Endothelial cell of umbilical vein (primary cell): ENCODE data around the gene USP11. TPM values are rescaled to one million over a fixed set of nuclear protein-coding genes. Genes with fewer than 3 reads are reported as not detected.

Experiments
- BruUV-seq: library from RNA; stranded (reverse); fragments of 400-500 nt; replicated peaks from 2 replicates; lab custom pipeline; 2021; lab: Mats Ljungman, UMichigan
- CTCF ChIA-PET: fragments of 300-600, 350-600 bp; sonication (Branson Sonifier 250); formaldehyde crosslinking; loops from one replicate; lab custom pipeline; 2021; ENCODE audit warnings: antibody characterized with exemption, inconsistent platforms; lab: Charles Lee
- POLR2A ChIA-PET: fragments of 300-600, 350-600 bp; sonication (Branson Sonifier 250); formaldehyde crosslinking; loops from one replicate; lab custom pipeline; 2021; ENCODE audit warnings: antibody characterized with exemption, inconsistent platforms; lab: Charles Lee
- DNase-seq: peaks from one replicate; pipeline ENCODE4 v3.0.0-alpha.2; 2011; ENCODE audit warnings: low read depth, low spot score
- FAIRE-seq: peaks from 2 replicates; lab custom pipeline; 2011; peaks lifted over from hg19 to GRCh38; lab: Jason Lieb, UNC
- H2AFZ ChIP-seq: 2 replicates; pipeline ENCODE4 v1.6.0; 2012; ENCODE audit warnings: low read depth, low read length, control low read depth, inconsistent platforms
- H3K27ac ChIP-seq: 2 replicates; pipeline ENCODE4 v1.5.1; 2011; ENCODE audit warnings: low read depth, mild to moderate bottlenecking, control low read depth, low read length, moderate library complexity; ENCODE audit not compliant: insufficient read depth
- H3K27me3 ChIP-seq, 2 experiments: 2 replicates each; pipeline versions ENCODE4 v1.6.0 to v1.6.1; 2011; ENCODE audit warnings: low read length in 2 of 2, mixed read lengths in 1 of 2; ENCODE audit not compliant: control insufficient read depth in 2 of 2, insufficient read depth in 2 of 2
- H3K36me3 ChIP-seq, 2 experiments: 2 replicates in 1 of 2; 3 replicates in 1 of 2; pipeline ENCODE4 v1.5.1; 2011; ENCODE audit warnings: low read length in 2 of 2, mild to moderate bottlenecking in 1 of 2, moderate library complexity in 1 of 2; ENCODE audit not compliant: control insufficient read depth in 2 of 2, insufficient read depth in 2 of 2; ENCODE audit errors: extremely low read depth in 1 of 2
- H3K4me1 ChIP-seq: 3 replicates; pipeline ENCODE4 v1.5.1; 2011; ENCODE audit warnings: mild to moderate bottlenecking, low read length; ENCODE audit not compliant: control insufficient read depth, insufficient read depth; ENCODE audit errors: extremely low read depth
- H3K4me2 ChIP-seq: 2 replicates; pipeline ENCODE4 v1.6.1; 2011; ENCODE audit warnings: low read length, control low read depth, mixed read lengths; ENCODE audit not compliant: insufficient read depth
- H3K4me3 ChIP-seq, 3 experiments: fragments of 200-600 bp in 1 of 3; sonication (generic), shearing (Covaris generic) in 1 of 3; replicated peaks in 1 of 3; 2 replicates each; pipeline ENCODE4 v1.5.1; 2011 to 2016; ENCODE audit warnings: control low read depth in 3 of 3, low read length in 3 of 3, mild to moderate bottlenecking in 2 of 3, inconsistent platforms in 1 of 3, low read depth in 1 of 3, moderate library complexity in 1 of 3; ENCODE audit not compliant: insufficient read depth in 1 of 3
- H3K79me2 ChIP-seq: 2 replicates; pipeline ENCODE4 v1.6.0; 2012; ENCODE audit warnings: low read length, inconsistent platforms; ENCODE audit not compliant: control insufficient read depth, insufficient read depth
- H3K9ac ChIP-seq: replicated peaks from 2 replicates; pipeline ENCODE3; 2011; ENCODE audit warnings: low read length, control low read depth; ENCODE audit not compliant: insufficient read depth; ENCODE audit errors: extremely low read depth
- H3K9me1 ChIP-seq: replicated peaks from 3 replicates; pipeline ENCODE4 v1.6.0; 2011; ENCODE audit warnings: mild to moderate bottlenecking, low read length; ENCODE audit not compliant: control insufficient read depth, insufficient read depth; ENCODE audit errors: extremely low read depth
- H3K9me3 ChIP-seq: replicated peaks from 2 replicates; pipeline ENCODE4 v1.5.1; 2012; ENCODE audit warnings: low read length, inconsistent platforms; ENCODE audit not compliant: control insufficient read depth, insufficient read depth
- H4K20me1 ChIP-seq: replicated peaks from 2 replicates; pipeline ENCODE3; 2011; ENCODE audit warnings: mild to moderate bottlenecking, low read length; ENCODE audit not compliant: control insufficient read depth, insufficient read depth; ENCODE audit errors: extremely low read depth
- CTCF ChIP-seq, 2 donors: IDR thresholded peaks; 1 replicate in 1 of 2; 2 replicates in 1 of 2; pipeline ENCODE4 v1.5.1; 2011; ENCODE audit warnings: low read length in 2 of 2, mild to moderate bottlenecking in 2 of 2, moderate library complexity in 2 of 2, control low read depth in 1 of 2, inconsistent platforms in 1 of 2, low read depth in 1 of 2; ENCODE audit not compliant: insufficient read depth in 1 of 2; ENCODE audit errors: extremely low read depth in 1 of 2
- EZH2 ChIP-seq: IDR thresholded peaks from 2 replicates; pipeline ENCODE4 v1.6.1; 2012; ENCODE audit warnings: borderline replicate concordance, low read depth, mild to moderate bottlenecking, moderate library complexity, low read length, inconsistent platforms; ENCODE audit not compliant: severe bottlenecking
- FOS ChIP-seq: IDR thresholded peaks from 2 replicates; pipeline ENCODE4 v1.6.1; 2011; ENCODE audit warnings: mild to moderate bottlenecking, low read length, moderate library complexity, borderline replicate concordance; ENCODE audit not compliant: insufficient read depth
- GATA2 ChIP-seq: IDR thresholded peaks from 2 replicates; pipeline ENCODE4 v1.7.0; 2011; ENCODE audit warnings: low read depth, mild to moderate bottlenecking, moderate library complexity, mixed read lengths, low read length; ENCODE audit not compliant: insufficient read length, insufficient read depth
- JUN ChIP-seq: IDR thresholded peaks from 2 replicates; pipeline ENCODE4 v1.6.1; 2011; ENCODE audit warnings: borderline replicate concordance, low read depth; ENCODE audit not compliant: insufficient read length, insufficient read depth
- MAX ChIP-seq: IDR thresholded peaks from 2 replicates; pipeline ENCODE4 v1.6.1; 2011; ENCODE audit not compliant: insufficient read depth, insufficient read length
- MYC ChIP-seq: IDR thresholded peaks from one replicate; pipeline ENCODE4 v1.6.1; 2011; ENCODE audit warnings: mild to moderate bottlenecking, low read depth, low read length
- POLR2A ChIP-seq: IDR thresholded peaks from 2 replicates; pipeline ENCODE4 v1.6.1; 2012; ENCODE audit warnings: low read depth, mild to moderate bottlenecking, control low read depth, low read length
- POLR2AphosphoS5 ChIP-seq: IDR thresholded peaks from 2 replicates; pipeline ENCODE4 v1.6.1; 2012; ENCODE audit warnings: low read depth, mild to moderate bottlenecking, control low read depth, low read length, moderate library complexity; ENCODE audit not compliant: insufficient read depth
- dilution Hi-C: fragments of 300-500 bp; cut with MboI; formaldehyde crosslinking; loops from one replicate; pipeline ENCODE4 v1.15.0; 2019; ENCODE audit warnings: low sequenced_read_pairs; ENCODE audit not compliant: extremely low pct_ligation_motif_present
- intact Hi-C: fragments of 100-400 bp; cut with micrococcal nuclease; formaldehyde crosslinking; loops from one replicate; pipeline ENCODE4 v1.10.0; 2022
- polyA plus RNA-seq, 4 experiments: library from polyadenylated mRNA; depleted of rRNA in 3 of 4; stranded (reverse) in 3 of 4; unstranded in 1 of 4; fragments of >200 nt; gene quantifications; 2 replicates each; pipeline versions ENCODE4 v1.2.1 to v1.2.3, GENCODE V29; 2011 to 2012; ENCODE audit warnings: missing spikeins in 1 of 4
- total RNA-seq: library from RNA; stranded (reverse); gene quantifications from 2 replicates; pipeline ENCODE4 v1.2.3, GENCODE V29; 2021

USP11 gene
- total and polyA plus RNA-seq, 2 donors (not counting 3 experiments of a cell fraction or from before 2014, with no cell fraction given): 24.0 to 36.4 TPM

- no peak overlapping the region for H3K4me3 ChIP-seq
- H3K27ac ChIP-seq: peak overlapping the region; percentile 29
- H3K79me2 ChIP-seq: no peaks in the 10 kb centered on the region
- H2AFZ ChIP-seq: peak overlapping the region; percentile 76
- H4K20me1 ChIP-seq: no peaks in the 10 kb centered on the region
- POLR2A ChIA-PET: no interaction called here
- intact Hi-C loops (no loop called here), dilution Hi-C loops (no loop called here)
- H3K9me1 ChIP-seq: no peaks in the 10 kb centered on the region
- no peaks in the 10 kb centered on the region for H3K36me3 ChIP-seq
- peaks cover 3% of the 10 kb centered on the region for H3K4me1 ChIP-seq
- H3K4me2 ChIP-seq: no peak overlapping the region
- no peak overlapping the region for H3K9ac ChIP-seq
- DNase-seq (peak; percentile 30), FAIRE-seq (peak; percentile 83)
- H3K9me3 ChIP-seq: no peaks in the 10 kb centered on the region
- CTCF ChIA-PET: interaction anchor here (0.6 to 1.4 kb wide), 2 partner anchors 14 to 20 kb away, joined by 3 read pairs; no protein-coding TSS in a partner anchor
- no peaks in the 10 kb centered on the region for H3K27me3 ChIP-seq
- BruUV-seq: no TSS peak
- no peak for TF ChIP-seq EZH2
- no peak for TF ChIP-seq MYC
- no peak for TF ChIP-seq CTCF (IDR thresholded peaks at IDR 0.05; ENCODE audit: extremely low read depth in 1 of 2, insufficient read depth in 1 of 2, low read depth in 1 of 2, low read length in 2 of 2)
- TF ChIP-seq POLR2A: no peak
- TF ChIP-seq FOS: peak; percentile 68
- no peak for TF ChIP-seq GATA2
- TF ChIP-seq JUN: peak; percentile 68
- TF ChIP-seq POLR2AphosphoS5: no peak
- no peak for TF ChIP-seq MAX
These were observed 31.8 kb downstream of the USP11 start for GRCh38 chrX:47264483-47265173.
